GM23338 (cell line): ENCODE measurements around the gene HLCS.
"Not testable (repeated sequence)": the region's sequence is repeated elsewhere in the genome, so short reads cannot be mapped to it uniquely, and the experiment has no call there.

ENCODE experiments used
- CREB1 ChIP-seq: fragments of 250-450 bp; sonication (Bioruptor Pico); IDR thresholded peaks from 2 replicates; pipeline ENCODE4 v1.5.0; 2020; ENCODE audit warnings: low read depth, mild to moderate bottlenecking, moderate library complexity
- CTCF ChIP-seq, 2 experiments: fragments of 200-600 bp in 1 of 2; sonication (generic) in 1 of 2; conservative IDR thresholded peaks; 2 replicates each; pipeline versions ENCODE4 v1.5.1 to v1.6.1; 2016 to 2017; ENCODE audit warnings: antibody characterized with exemption in 2 of 2, low read depth in 2 of 2, mild to moderate bottlenecking in 2 of 2, moderate library complexity in 1 of 2
- ETS1 ChIP-seq: IDR thresholded peaks from 2 replicates; pipeline ENCODE4 v1.6.1; 2016; ENCODE audit warnings: antibody characterized with exemption
- EZH2 ChIP-seq: fragments of 200-600 bp; sonication (generic); IDR thresholded peaks from one replicate; pipeline ENCODE4 v1.8.0; 2017; ENCODE audit warnings: antibody characterized with exemption, mild to moderate bottlenecking, low read depth; ENCODE audit not compliant: unreplicated experiment
- EZH2phosphoT487 ChIP-seq: fragments of 200-600 bp; sonication (generic); IDR thresholded peaks from one replicate; pipeline ENCODE4 v1.8.1; 2018; ENCODE audit warnings: antibody characterized with exemption; ENCODE audit not compliant: unreplicated experiment
- JUNB ChIP-seq: IDR thresholded peaks from one replicate; pipeline ENCODE4 v1.6.1; 2016; ENCODE audit warnings: antibody characterized with exemption; ENCODE audit not compliant: unreplicated experiment
- NANOG ChIP-seq: IDR thresholded peaks from 2 replicates; pipeline ENCODE4 v1.6.1; 2016; ENCODE audit warnings: antibody characterized with exemption, borderline replicate concordance
- POLR2AphosphoS5 ChIP-seq: IDR thresholded peaks from 2 replicates; pipeline ENCODE4 v1.6.1; 2016; ENCODE audit warnings: antibody characterized with exemption, low read depth
- REST ChIP-seq: IDR thresholded peaks from one replicate; pipeline ENCODE4 v1.6.1; 2018; ENCODE audit warnings: antibody characterized with exemption; ENCODE audit not compliant: unreplicated experiment
- STAT1 ChIP-seq: IDR thresholded peaks from one replicate; pipeline ENCODE4 v1.6.1; 2016; ENCODE audit warnings: antibody characterized with exemption; ENCODE audit not compliant: unreplicated experiment
- ZNF114 ChIP-seq: fragments of 250-450 bp; sonication (Bioruptor Pico); IDR thresholded peaks from 2 replicates; pipeline ENCODE4 v1.5.0; 2020; ENCODE audit warnings: mild to moderate bottlenecking, moderate library complexity
- ZNF331 ChIP-seq: fragments of 250-450 bp; sonication (Bioruptor Pico); IDR thresholded peaks from 2 replicates; pipeline ENCODE4 v1.5.0; 2020; ENCODE audit warnings: low read depth, mild to moderate bottlenecking, moderate library complexity
- ZNF462 ChIP-seq: fragments of 250-450 bp; sonication (Bioruptor Pico); IDR thresholded peaks from 2 replicates; pipeline ENCODE4 v1.5.0; 2020; ENCODE audit warnings: mild to moderate bottlenecking, moderate library complexity

- not testable (repeated sequence) for TF ChIP-seq CTCF (conservative IDR thresholded peaks at IDR 0.05; ENCODE audit: low read depth in 2 of 2); CREB1 (CRISPR knock-in tag); EZH2; ETS1; EZH2phosphoT487; POLR2AphosphoS5; REST; JUNB; ZNF331 (CRISPR knock-in tag); STAT1; NANOG; ZNF462; ZNF114
Measured at GRCh38 chr21:36952331-36952730, 14.1 kb downstream of the HLCS start.
